B cell (primary cell): Measurements from ENCODE around the gene UBASH3B. TPM values are rescaled to one million over a fixed set of nuclear protein-coding genes. Genes with fewer than 3 reads are reported as not detected.

Experiments
- ATAC-seq: fragments of 200-7000 bp; cut with Tn5 transposase; one replicate; pipeline ENCODE4 v1.10.0; 2021; ENCODE audit warnings: low read depth, mild to moderate bottlenecking, moderate number of reproducible peaks, moderate library complexity
- CTCF ChIA-PET: fragments of 350-600 bp; sonication (Branson Sonifier 250); formaldehyde crosslinking; loops from one replicate; lab custom pipeline; 2021; ENCODE audit warnings: antibody characterized with exemption, inconsistent platforms; lab: Charles Lee
- POLR2A ChIA-PET: fragments of 350-600 bp; sonication (Branson Sonifier 250); formaldehyde crosslinking; loops from one replicate; lab custom pipeline; 2021; ENCODE audit warnings: antibody characterized with exemption; lab: Charles Lee
- DNase-seq: peaks from one replicate; pipeline ENCODE4 v3.0.0; 2013
- H2AFZ ChIP-seq: 2 replicates; pipeline ENCODE4 v1.6.1; 2012; ENCODE audit warnings: mild to moderate bottlenecking, low read depth, low read length; ENCODE audit not compliant: insufficient read depth, poor library complexity, severe bottlenecking
- H3K27ac ChIP-seq, 2 donors: 1 replicate in 1 of 2; 2 replicates in 1 of 2; pipeline ENCODE4 v1.5.1; 2012 to 2013; ENCODE audit warnings: low read length in 2 of 2, mild to moderate bottlenecking in 2 of 2, moderate library complexity in 1 of 2
- H3K27me3 ChIP-seq, 4 experiments: fragments of 200-600 bp in 1 of 4; sonication (generic) in 1 of 4; replicated peaks in 1 of 4; 1 replicate in 2 of 4; 2 replicates in 2 of 4; pipeline versions ENCODE4 v1.6.1 to v1.7.0; 2013 to 2016; ENCODE audit warnings: low read length in 3 of 4, mild to moderate bottlenecking in 2 of 4, mixed read lengths in 1 of 4, moderate library complexity in 1 of 4; ENCODE audit not compliant: insufficient read depth in 4 of 4, control insufficient read depth in 3 of 4; ENCODE audit errors: control extremely low read depth in 1 of 4
- H3K36me3 ChIP-seq, 2 experiments: replicated peaks in 1 of 2; 1 replicate in 1 of 2; 2 replicates in 1 of 2; pipeline versions ENCODE4 v1.6.1 to v1.7.1; 2013; ENCODE audit warnings: low read length in 1 of 2; ENCODE audit not compliant: insufficient read depth in 2 of 2, control insufficient read depth in 1 of 2; ENCODE audit errors: control extremely low read depth in 1 of 2, extremely low read depth in 1 of 2
- H3K4me1 ChIP-seq, 2 donors: fragments of 200-600 bp in 1 of 2; sonication (generic) in 1 of 2; 1 replicate in 1 of 2; 2 replicates in 1 of 2; pipeline versions ENCODE4 v1.5.1 to v1.6.1; 2013 to 2017; ENCODE audit warnings: low read length in 2 of 2; ENCODE audit not compliant: control insufficient read depth in 2 of 2, insufficient read depth in 2 of 2
- H3K4me2 ChIP-seq: replicated peaks from 2 replicates; pipeline ENCODE3; 2012; ENCODE audit warnings: mild to moderate bottlenecking, low read depth, low read length; ENCODE audit not compliant: poor library complexity, severe bottlenecking
- H3K4me3 ChIP-seq, 5 experiments: fragments of 200-600 bp in 1 of 5; sonication (generic) in 1 of 5; 1 replicate in 3 of 5; 2 replicates in 2 of 5; pipeline versions ENCODE4 v1.5.1 to v1.7.0; 2011 to 2016; ENCODE audit warnings: low read length in 4 of 5, mild to moderate bottlenecking in 4 of 5, low read depth in 2 of 5, control low read depth in 1 of 5, moderate library complexity in 1 of 5; ENCODE audit not compliant: insufficient read depth in 1 of 5; ENCODE audit errors: control extremely low read depth in 1 of 5, extremely low read depth in 1 of 5
- H3K79me2 ChIP-seq: fragments of 200-600 bp; sonication (generic); one replicate; pipeline ENCODE4 v1.6.0; 2016; ENCODE audit warnings: low read length; ENCODE audit not compliant: control insufficient read depth, insufficient read depth
- H3K9ac ChIP-seq: fragments of 200-600 bp; sonication (generic); 2 replicates; pipeline ENCODE4 v1.6.1; 2017; ENCODE audit warnings: mild to moderate bottlenecking, low read length, moderate library complexity
- H3K9me3 ChIP-seq, 3 donors: one replicate each; pipeline versions ENCODE4 v1.6.1 to v1.7.1; 2013; ENCODE audit warnings: low read length in 2 of 3; ENCODE audit not compliant: control insufficient read depth in 2 of 3, insufficient read depth in 1 of 3; ENCODE audit errors: control extremely low read depth in 1 of 3
- H4K20me1 ChIP-seq: 2 replicates; pipeline ENCODE4 v1.6.0; 2012; ENCODE audit warnings: mild to moderate bottlenecking, low read length; ENCODE audit not compliant: insufficient read depth, control insufficient read depth, poor library complexity, severe bottlenecking
- H3K27ac Mint-ChIP-seq: one replicate; pipeline ENCODE4 v1.8.0; 2021; ENCODE audit warnings: mixed read lengths
- H3K27me3 Mint-ChIP-seq: one replicate; pipeline ENCODE4 v1.8.0; 2021; ENCODE audit warnings: mixed read lengths
- H3K4me1 Mint-ChIP-seq: one replicate; pipeline ENCODE4 v1.8.0; 2021; ENCODE audit warnings: mixed read lengths
- H3K4me3 Mint-ChIP-seq: one replicate; pipeline ENCODE4 v1.8.0; 2021; ENCODE audit warnings: mixed read lengths
- H3K9me3 Mint-ChIP-seq: one replicate; pipeline ENCODE4 v1.8.0; 2022; ENCODE audit warnings: mixed read lengths; ENCODE audit not compliant: insufficient read depth
- EZH2 ChIP-seq: IDR thresholded peaks from 2 replicates; pipeline ENCODE4 v1.6.1; 2012; ENCODE audit warnings: borderline replicate concordance, low read depth, mild to moderate bottlenecking, moderate library complexity, low read length; ENCODE audit not compliant: insufficient read depth, poor library complexity, severe bottlenecking
- WGBS: methylation state at CpG from one replicate; pipeline ENCODE4 v1.1.5; 2013; ENCODE audit warnings: missing lambda C conversion rate; ENCODE audit not compliant: insufficient coverage; 5-methylcytosine and 5-hydroxymethylcytosine counted together
- intact Hi-C: fragments of 100-400 bp; cut with micrococcal nuclease; formaldehyde crosslinking; loops from one replicate; pipeline ENCODE4 v1.10.0; 2022
- polyA plus RNA-seq: library from polyadenylated mRNA; depleted of rRNA; stranded (reverse); fragments of >200 nt; gene quantifications from 2 replicates; pipeline ENCODE4 v1.2.3, GENCODE V29; 2012
- total RNA-seq, 2 donors: library from RNA; stranded (reverse); fragments of 120-200 nt in 1 of 2; gene quantifications; 1 replicate in 1 of 2; 2 replicates in 1 of 2; pipeline versions ENCODE4 v1.2.3 to v1.2.4, GENCODE V29; 2013 to 2022
- TF ChIP-seq, protein P1 (sequence below): fragments of 200-600 bp; IDR thresholded peaks from one replicate; pipeline ENCODE4 v1.8.0; 2022; ENCODE audit warnings: antibody characterized with exemption, mild to moderate bottlenecking

UBASH3B gene
- total and polyA plus RNA-seq, 2 donors (not counting 1 experiment from before 2014, with no cell fraction given), result 2.3 to 3.6 TPM

DNA sequence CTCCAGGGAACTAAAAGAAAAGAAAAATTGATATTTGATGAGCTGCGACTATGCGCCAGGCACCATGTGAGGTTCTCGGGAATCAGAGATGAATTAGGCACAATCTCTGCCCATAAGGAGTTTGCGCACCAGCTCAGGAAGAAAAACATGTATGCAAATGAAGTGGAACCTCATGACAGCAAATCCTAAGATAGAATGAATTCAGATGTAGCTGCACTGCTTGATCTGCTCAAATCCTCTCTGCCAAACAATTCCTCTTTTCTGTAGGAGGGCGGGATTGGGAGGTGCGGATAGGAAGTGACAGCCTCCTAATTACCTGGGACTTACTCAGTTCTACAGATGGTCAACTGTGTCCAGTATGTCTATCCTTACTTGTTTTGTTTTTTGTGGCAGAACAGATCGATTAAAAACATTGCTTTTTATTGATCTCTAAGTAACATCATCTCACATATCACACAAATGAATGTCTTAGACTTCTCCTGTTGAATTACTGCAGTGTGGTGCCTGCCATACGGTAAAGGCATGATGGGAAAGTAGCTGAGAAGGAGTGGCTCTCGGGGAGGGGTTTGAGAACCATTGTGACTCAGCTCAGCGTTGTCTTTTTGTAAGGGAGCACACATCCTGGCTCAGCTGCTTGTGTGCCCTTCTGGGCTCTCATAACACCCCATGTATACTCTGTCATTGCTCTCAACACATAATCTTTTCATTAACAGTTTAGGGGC lies 196.7 kb downstream of the UBASH3B start:
- H3K4me1 ChIP-seq, result peaks cover 14 to 30% of the 10 kb centered on the region in 2 donors
- peak overlapping the region in 4 of 5 experiments; percentile 27 to 50 (median 34) for H3K4me3 ChIP-seq
- no peaks in the 10 kb centered on the region for H4K20me1 ChIP-seq
- H3K4me2 ChIP-seq, result peak overlapping the region; percentile 59
- no peaks in the 10 kb centered on the region for H3K27me3 Mint-ChIP-seq
- CTCF ChIA-PET, result interaction anchor here (0.7 to 9.1 kb wide), 24 partner anchors 8 to 276 kb away, joined by 3 to 319 read pairs (median 23); partner anchors contain the start of gene UBASH3B
- DNase-seq (peak; percentile 15), ATAC-seq (no peak)
- peak overlapping the region; percentile 45 for H3K9ac ChIP-seq
- no peaks in the 10 kb centered on the region for H3K9me3 Mint-ChIP-seq
- TF ChIP-seq, protein P1, sequence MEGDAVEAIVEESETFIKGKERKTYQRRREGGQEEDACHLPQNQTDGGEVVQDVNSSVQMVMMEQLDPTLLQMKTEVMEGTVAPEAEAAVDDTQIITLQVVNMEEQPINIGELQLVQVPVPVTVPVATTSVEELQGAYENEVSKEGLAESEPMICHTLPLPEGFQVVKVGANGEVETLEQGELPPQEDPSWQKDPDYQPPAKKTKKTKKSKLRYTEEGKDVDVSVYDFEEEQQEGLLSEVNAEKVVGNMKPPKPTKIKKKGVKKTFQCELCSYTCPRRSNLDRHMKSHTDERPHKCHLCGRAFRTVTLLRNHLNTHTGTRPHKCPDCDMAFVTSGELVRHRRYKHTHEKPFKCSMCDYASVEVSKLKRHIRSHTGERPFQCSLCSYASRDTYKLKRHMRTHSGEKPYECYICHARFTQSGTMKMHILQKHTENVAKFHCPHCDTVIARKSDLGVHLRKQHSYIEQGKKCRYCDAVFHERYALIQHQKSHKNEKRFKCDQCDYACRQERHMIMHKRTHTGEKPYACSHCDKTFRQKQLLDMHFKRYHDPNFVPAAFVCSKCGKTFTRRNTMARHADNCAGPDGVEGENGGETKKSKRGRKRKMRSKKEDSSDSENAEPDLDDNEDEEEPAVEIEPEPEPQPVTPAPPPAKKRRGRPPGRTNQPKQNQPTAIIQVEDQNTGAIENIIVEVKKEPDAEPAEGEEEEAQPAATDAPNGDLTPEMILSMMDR, result no peak
- no peak for TF ChIP-seq EZH2
- peak overlapping the region; percentile 73 for H3K27ac Mint-ChIP-seq
- H3K4me3 Mint-ChIP-seq, result peak overlapping the region; percentile 78
- peak overlapping the region; percentile 34 to 59 for H3K27ac ChIP-seq
- H3K9me3 ChIP-seq, result no peaks in the 10 kb centered on the region
- WGBS, result 83% methylated on average over 6 of the region's 10 CpGs
- peaks cover 29% of the 10 kb centered on the region for H3K4me1 Mint-ChIP-seq
- POLR2A ChIA-PET, result interaction anchor here (0.6 to 1.6 kb wide), 4 partner anchors 56 to 1102 kb away, joined by 3 to 5 read pairs (median 4); no protein-coding TSS in a partner anchor
- no peaks in the 10 kb centered on the region for H3K79me2 ChIP-seq
- H2AFZ ChIP-seq, result peak overlapping the region; percentile 49
- intact Hi-C loops, result loop anchor here (5.0 to 10.0 kb wide), 2 partner anchors 40 to 1197 kb away; no protein-coding TSS in a partner anchor
- no peaks in the 10 kb centered on the region for H3K36me3 ChIP-seq
- H3K27me3 ChIP-seq, result no peaks in the 10 kb centered on the region

DNA sequence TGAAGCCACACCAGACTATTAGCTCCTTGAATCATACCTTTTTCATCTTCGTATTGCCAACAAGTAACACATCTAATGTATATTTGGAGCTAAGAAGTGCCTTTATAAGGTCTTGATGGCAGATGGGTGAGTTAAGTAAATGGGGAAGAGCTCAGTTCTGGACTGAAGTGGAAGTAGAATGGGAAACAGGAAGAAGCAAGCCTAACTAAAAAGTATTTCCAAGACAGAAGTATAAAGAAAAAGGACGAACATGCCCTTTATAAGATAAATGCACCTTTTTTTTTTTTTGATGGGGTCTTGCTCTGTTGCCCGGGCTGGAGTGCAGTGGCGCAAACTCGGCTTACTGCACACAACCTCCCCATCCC lies 197.3 kb downstream of the UBASH3B start:
- H3K27me3 ChIP-seq, result no peaks in the 10 kb centered on the region
- intact Hi-C loops, result loop anchor here (5.0 to 10.0 kb wide), 2 partner anchors 40 to 1198 kb away; no protein-coding TSS in a partner anchor
- TF ChIP-seq, protein P1, result no peak
- no peak for TF ChIP-seq EZH2
- ChIA-PET CTCF (interaction anchor here (0.7 to 9.1 kb wide), 25 partner anchors 8 to 276 kb away, joined by 3 to 319 read pairs (median 23); partner anchors contain the start of genes CRTAM and UBASH3B), POLR2A (interaction anchor here (0.7 to 1.6 kb wide), 4 partner anchors 20 to 1102 kb away, joined by 3 to 4 read pairs (median 3); no protein-coding TSS in a partner anchor)
- H3K9ac ChIP-seq, result peak overlapping the region; percentile 45
- H3K4me1 Mint-ChIP-seq, result peaks cover 24% of the 10 kb centered on the region
- DNase-seq (no peak), ATAC-seq (no peak)
- no CpG with 5 or more reads among the region's 5 CpGs for WGBS
- peak overlapping the region; percentile 59 for H3K4me2 ChIP-seq
- H3K4me1 ChIP-seq, result peaks cover 14 to 25% of the 10 kb centered on the region in 2 donors
- no peaks in the 10 kb centered on the region for H3K79me2 ChIP-seq
- H3K9me3 ChIP-seq, result no peaks in the 10 kb centered on the region
- peak overlapping the region; percentile 78 for H3K4me3 Mint-ChIP-seq
- H3K9me3 Mint-ChIP-seq, result no peaks in the 10 kb centered on the region
- H4K20me1 ChIP-seq, result no peaks in the 10 kb centered on the region
- peak overlapping the region; percentile 73 for H3K27ac Mint-ChIP-seq
- no peaks in the 10 kb centered on the region for H3K36me3 ChIP-seq
- no peaks in the 10 kb centered on the region for H3K27me3 Mint-ChIP-seq
- no peak overlapping the region for H3K4me3 ChIP-seq
- H2AFZ ChIP-seq, result peak overlapping the region; percentile 49
- H3K27ac ChIP-seq, result peak overlapping the region; percentile 34 to 59
